Dermis microvascular lymphatic vessel endothelial cell (primary cell): ENCODE data around the gene CARM1. TPM values are rescaled to one million over a fixed set of nuclear protein-coding genes. Genes with fewer than 3 reads are reported as not detected.

Experiments used
- DNase-seq, 2 donors: peaks; one replicate each; pipeline versions ENCODE4 v3.0.0 to v3.0.0-alpha.2; 2010; ENCODE audit warnings: low read depth in 2 of 2
- total RNA-seq: library from RNA; depleted of rRNA; stranded (reverse); fragments of >200 nt; gene quantifications from 2 replicates; pipeline ENCODE4 v1.2.1, GENCODE V29; 2014

Gene CARM1
- total RNA-seq, 1 donor from 2014 or later: 19.0 TPM

- DNase-seq: no peak
Measured at GRCh38 chr19:10907925-10908324, 36.6 kb downstream of the CARM1 start.

- no peak for DNase-seq
Measured at GRCh38 chr19:10908380-10908960, 37.1 kb downstream of the CARM1 start.

- no peak for DNase-seq
Measured at GRCh38 chr19:10911579-10912363, 40.4 kb downstream of the CARM1 start.

GRCh38 chr19:10912619-10913018, 41.3 kb downstream of the CARM1 start:
- DNase-seq: no peak

- DNase-seq: no peak
Measured at GRCh38 chr19:10913716-10914340, 42.5 kb downstream of the CARM1 start.

GRCh38 chr19:10915130-10916091, 44.1 kb downstream of the CARM1 start:
- DNase-seq: no peak

GRCh38 chr19:10916602-10917001, 45.2 kb downstream of the CARM1 start:
- no peak for DNase-seq

- no peak for DNase-seq
Measured at GRCh38 chr19:10918359-10918758, 47.0 kb downstream of the CARM1 start.

- no peak for DNase-seq
Measured at GRCh38 chr19:10919352-10920287, 48.3 kb downstream of the CARM1 start.

GRCh38 chr19:10920288-10920655, 48.9 kb downstream of the CARM1 start:
- no peak for DNase-seq

GRCh38 chr19:10920781-10921180, 49.4 kb downstream of the CARM1 start:
- DNase-seq: no peak

- no peak for DNase-seq
Measured at GRCh38 chr19:10921199-10921909, 50.0 kb downstream of the CARM1 start.

- DNase-seq: no peak
Measured at GRCh38 chr19:10921910-10922637, 50.7 kb downstream of the CARM1 start.

- no peak for DNase-seq
Measured at GRCh38 chr19:10922638-10923014, 51.3 kb downstream of the CARM1 start.

GRCh38 chr19:10923260-10924112, 52.1 kb downstream of the CARM1 start:
- no peak for DNase-seq

GRCh38 chr19:10924597-10924996, 53.2 kb downstream of the CARM1 start:
- DNase-seq: no peak

GRCh38 chr19:10927730-10928562, 56.6 kb downstream of the CARM1 start:
- no peak for DNase-seq
